Ascending aorta (tissue), 2 donors: ENCODE data around the gene DOLPP1. TPM values are rescaled to one million over a fixed set of nuclear protein-coding genes. Genes with fewer than 3 reads are reported as not detected.

Experiments
- DNase-seq, 2 donors: peaks; one replicate each; pipeline ENCODE4 v3.0.0-alpha.2; 2019; ENCODE audit warnings: low spot score in 2 of 2
- H3K27ac ChIP-seq, 2 donors: fragments of 200-600 bp; sonication (generic); one replicate each; pipeline ENCODE4 v1.5.1; 2016 to 2017; ENCODE audit warnings: mild to moderate bottlenecking in 1 of 2
- H3K27me3 ChIP-seq: fragments of 200-600 bp; sonication (generic); one replicate; pipeline ENCODE4 v1.5.1; 2017
- H3K36me3 ChIP-seq, 2 donors: fragments of 200-600 bp; sonication (generic); one replicate each; pipeline ENCODE4 v1.5.1; 2016
- H3K4me1 ChIP-seq, 2 donors: fragments of 200-600 bp; sonication (generic); one replicate each; pipeline ENCODE4 v1.5.1; 2016 to 2017; ENCODE audit warnings: mild to moderate bottlenecking in 1 of 2
- H3K4me3 ChIP-seq, 2 donors: fragments of 200-600 bp; sonication (generic); one replicate each; pipeline ENCODE4 v1.5.1; 2016 to 2017; ENCODE audit warnings: mild to moderate bottlenecking in 1 of 2
- H3K9me3 ChIP-seq, 2 donors: fragments of 200-600 bp; sonication (generic); one replicate each; pipeline ENCODE4 v1.5.1; 2016
- CTCF ChIP-seq, 3 experiments: fragments of 200-600 bp in 2 of 3; fragments of 450-650 bp in 1 of 3; sonication (generic) in 2 of 3; IDR thresholded peaks; one replicate each; pipeline ENCODE4 v1.5.1; 2016 to 2019; ENCODE audit warnings: antibody characterized with exemption in 3 of 3, mild to moderate bottlenecking in 1 of 3, moderate library complexity in 1 of 3
- intact Hi-C: fragments of 100-400 bp; cut with DNase I; formaldehyde crosslinking; loops from one replicate; pipeline ENCODE4 v1.15.1; 2023
- total RNA-seq: library from RNA; depleted of rRNA; stranded (reverse); fragments of >200 nt; gene quantifications from one replicate; pipeline ENCODE4 v1.1.0, GENCODE V29; 2016

Gene DOLPP1
- total RNA-seq, 1 donor from 2014 or later = 41.7 TPM

- intact Hi-C loops = no loop called here
- Histone ChIP-seq H3K27me3 (no peaks in the 10 kb centered on the region), H3K36me3 (no peaks in the 10 kb centered on the region), H3K9me3 (no peaks in the 10 kb centered on the region), H3K4me1 (peaks cover 0 to 8% of the 10 kb centered on the region in 2 donors), H3K4me3 (no peak overlapping the region), H3K27ac (no peak overlapping the region)
- no peak for TF ChIP-seq CTCF (IDR thresholded peaks at IDR 0.05)
- DNase-seq = no peak
Observed at GRCh38 chr9:129078691-129079503, 2.0 kb upstream of the DOLPP1 start.

GRCh38 chr9:129079829-129080228 lies 1.1 kb upstream of the DOLPP1 start:
- intact Hi-C loops = loop anchor here (2.0 kb wide), 3 partner anchors 31 to 133 kb away; partner anchors contain the start of genes CRAT, DOLK, MIGA2 and NUP188

GRCh38 chr9:129080298-129080600 lies 662 bp upstream of the DOLPP1 start:
- Histone ChIP-seq H3K4me1 (peaks cover 0 to 8% of the 10 kb centered on the region in 2 donors), H3K9me3 (no peaks in the 10 kb centered on the region), H3K27me3 (no peaks in the 10 kb centered on the region), H3K27ac (no peak overlapping the region), H3K4me3 (peak overlapping the region; percentile 80 to 94), H3K36me3 (peaks cover 6% of the 10 kb centered on the region in 2 donors)
- intact Hi-C loops = loop anchor here (2.0 kb wide), 3 partner anchors 31 to 133 kb away; partner anchors contain the start of genes CRAT, DOLK, MIGA2 and NUP188
- no peak for DNase-seq
- TF ChIP-seq CTCF (IDR thresholded peaks at IDR 0.05) = no peak

More at GRCh38 chr9:129079829-129080228, 1.1 kb upstream of the DOLPP1 start:
- Histone ChIP-seq H3K36me3 (peaks cover 1 to 2% of the 10 kb centered on the region in 2 donors), H3K27me3 (no peaks in the 10 kb centered on the region), H3K9me3 (no peaks in the 10 kb centered on the region), H3K27ac (no peak overlapping the region), H3K4me3 (peak overlapping the region in 1 of 2 donors; percentile 80), H3K4me1 (peaks cover 0 to 8% of the 10 kb centered on the region in 2 donors)
- TF ChIP-seq CTCF (IDR thresholded peaks at IDR 0.05) = no peak
- no peak for DNase-seq

- peak overlapping the region; percentile 57 to 81 for H3K27ac ChIP-seq
- TF ChIP-seq CTCF (IDR thresholded peaks at IDR 0.05) = no peak
- H3K4me3 ChIP-seq = peak overlapping the region; percentile 80 to 94
- H3K4me1 ChIP-seq = peaks cover 0 to 8% of the 10 kb centered on the region in 2 donors
- DNase-seq = no peak
- intact Hi-C loops = loop anchor here (2.0 kb wide), 3 partner anchors 29 to 135 kb away; partner anchors contain the start of genes CRAT, DOLK, MIGA2 and NUP188
- H3K36me3 ChIP-seq = peaks cover 17 to 18% of the 10 kb centered on the region in 2 donors
- no peaks in the 10 kb centered on the region for H3K9me3 ChIP-seq
- H3K27me3 ChIP-seq = no peaks in the 10 kb centered on the region
Observed at GRCh38 chr9:129081388-129081904, 535 bp downstream of the DOLPP1 start.

GRCh38 chr9:129084087-129084486 lies 3.2 kb downstream of the DOLPP1 start:
- Histone ChIP-seq H3K4me1 (peaks cover 0 to 8% of the 10 kb centered on the region in 2 donors), H3K9me3 (no peaks in the 10 kb centered on the region), H3K36me3 (peaks cover 29 to 39% of the 10 kb centered on the region in 2 donors), H3K27ac (no peak overlapping the region), H3K4me3 (no peak overlapping the region), H3K27me3 (no peaks in the 10 kb centered on the region)
- DNase-seq = no peak
- intact Hi-C loops = no loop called here
- no peak for TF ChIP-seq CTCF (IDR thresholded peaks at IDR 0.05)
